Nephron progenitor cell (in vitro differentiated cells): ENCODE measurements around the gene PPDPF.
"Not testable (repeated sequence)": the region's sequence is repeated elsewhere in the genome, so short reads cannot be mapped to it uniquely, and the experiment has no call there.

Experiments used
- DNase-seq: peaks from one replicate; pipeline ENCODE4 v3.0.0; 2021
- H3K27ac Mint-ChIP-seq: 2 replicates; pipeline ENCODE4 v1.8.0; 2021; ENCODE audit warnings: mild to moderate bottlenecking, moderate library complexity, mixed read lengths
- H3K27me3 Mint-ChIP-seq: 2 replicates; pipeline ENCODE4 v1.8.0; 2021; ENCODE audit warnings: mild to moderate bottlenecking, low read depth, mixed read lengths; ENCODE audit not compliant: poor library complexity
- H3K36me3 Mint-ChIP-seq: 2 replicates; pipeline ENCODE4 v1.8.0; 2021; ENCODE audit warnings: low read depth, mixed read lengths
- H3K4me1 Mint-ChIP-seq: 2 replicates; pipeline ENCODE4 v1.8.0; 2021; ENCODE audit warnings: mixed read lengths
- H3K4me3 Mint-ChIP-seq: 2 replicates; pipeline ENCODE4 v1.8.0; 2021; ENCODE audit warnings: mild to moderate bottlenecking, moderate library complexity, mixed read lengths
- H3K9me3 Mint-ChIP-seq: 2 replicates; pipeline ENCODE4 v1.8.0; 2021; ENCODE audit warnings: mild to moderate bottlenecking, moderate library complexity, mixed read lengths
- CTCF ChIP-seq: fragments of 200-600 bp; sonication (generic); IDR thresholded peaks from 2 replicates; pipeline ENCODE4 v1.5.0; 2021; ENCODE audit warnings: antibody characterized with exemption

The PPDPF gene

GRCh38 chr20:63507083-63507743 lies 13.4 kb upstream of the PPDPF start:
- H3K27ac Mint-ChIP-seq = no peak overlapping the region
- peaks cover 66% of the 10 kb centered on the region for H3K27me3 Mint-ChIP-seq
- H3K4me3 Mint-ChIP-seq = no peak overlapping the region
- H3K4me1 Mint-ChIP-seq = no peaks in the 10 kb centered on the region
- H3K36me3 Mint-ChIP-seq = peaks cover 9% of the 10 kb centered on the region
- no peak for DNase-seq
- H3K9me3 Mint-ChIP-seq = peaks cover 63% of the 10 kb centered on the region
- no peak for TF ChIP-seq CTCF

- DNase-seq = no peak
- Mint-ChIP-seq H3K36me3 (peaks cover 11% of the 10 kb centered on the region), H3K4me3 (no peak overlapping the region), H3K9me3 (peaks cover 71% of the 10 kb centered on the region), H3K4me1 (no peaks in the 10 kb centered on the region), H3K27ac (no peak overlapping the region), H3K27me3 (peaks cover 74% of the 10 kb centered on the region)
- no peak for TF ChIP-seq CTCF
Measured at GRCh38 chr20:63508072-63508768, 12.3 kb upstream of the PPDPF start.

- Mint-ChIP-seq H3K27ac (no peak overlapping the region), H3K27me3 (peaks cover 75% of the 10 kb centered on the region), H3K36me3 (peaks cover 14% of the 10 kb centered on the region), H3K4me3 (no peak overlapping the region), H3K4me1 (no peaks in the 10 kb centered on the region), H3K9me3 (peaks cover 73% of the 10 kb centered on the region)
- TF ChIP-seq CTCF = no peak
- no peak for DNase-seq
Measured at GRCh38 chr20:63509088-63509564, 11.4 kb upstream of the PPDPF start.

- no peak overlapping the region for H3K27ac Mint-ChIP-seq
- H3K27me3 Mint-ChIP-seq = peaks cover 48% of the 10 kb centered on the region
- peaks cover 9% of the 10 kb centered on the region for H3K36me3 Mint-ChIP-seq
- peaks cover 5% of the 10 kb centered on the region for H3K4me1 Mint-ChIP-seq
- no peak for TF ChIP-seq CTCF
- DNase-seq = no peak
- peaks cover 48% of the 10 kb centered on the region for H3K9me3 Mint-ChIP-seq
- no peak overlapping the region for H3K4me3 Mint-ChIP-seq
Measured at GRCh38 chr20:63513207-63513606, 7.4 kb upstream of the PPDPF start.

GRCh38 chr20:63514520-63514919 lies 6.0 kb upstream of the PPDPF start:
- H3K4me1 Mint-ChIP-seq = peaks cover 11% of the 10 kb centered on the region
- peaks cover 46% of the 10 kb centered on the region for H3K27me3 Mint-ChIP-seq
- peaks cover 38% of the 10 kb centered on the region for H3K9me3 Mint-ChIP-seq
- H3K36me3 Mint-ChIP-seq, H3K27ac Mint-ChIP-seq, DNase-seq, H3K4me3 Mint-ChIP-seq: not testable (repeated sequence)

- no peak for DNase-seq
Measured at GRCh38 chr20:63517376-63518309, 2.9 kb upstream of the PPDPF start.

More at GRCh38 chr20:63517376-63518309, 2.9 kb upstream of the PPDPF start:
- Mint-ChIP-seq H3K9me3 (peaks cover 22% of the 10 kb centered on the region), H3K4me3 (peak overlapping the region; percentile 59), H3K4me1 (peaks cover 19% of the 10 kb centered on the region), H3K27me3 (peaks cover 29% of the 10 kb centered on the region), H3K36me3 (peaks cover 7% of the 10 kb centered on the region), H3K27ac (no peak overlapping the region)
- TF ChIP-seq CTCF = no peak
